Neuronal stem cell (in vitro differentiated cells): ENCODE measurements around the gene AFAP1.

Source experiments
- DNase-seq: peaks from one replicate; pipeline ENCODE4 v3.0.0-alpha.2; 2013; ENCODE audit warnings: low spot score
- H2AFZ ChIP-seq: one replicate; pipeline ENCODE4 v1.6.1; 2013; ENCODE audit warnings: mild to moderate bottlenecking, low read length, inconsistent platforms
- H2AK5ac ChIP-seq: 2 replicates; pipeline ENCODE4 v1.6.1; 2013; ENCODE audit warnings: low read depth, mild to moderate bottlenecking, inconsistent platforms, low read length, moderate library complexity, mixed read lengths
- H2BK120ac ChIP-seq: 2 replicates; pipeline ENCODE4 v1.6.1; 2013; ENCODE audit warnings: low read depth, mild to moderate bottlenecking, inconsistent platforms, low read length, moderate library complexity, mixed read lengths
- H2BK12ac ChIP-seq: one replicate; pipeline ENCODE4 v1.6.1; 2013; ENCODE audit warnings: low read length, inconsistent platforms
- H2BK15ac ChIP-seq: 2 replicates; pipeline ENCODE4 v1.6.1; 2013; ENCODE audit warnings: mild to moderate bottlenecking, low read length, inconsistent platforms, mixed read lengths
- H2BK5ac ChIP-seq: one replicate; pipeline ENCODE4 v1.6.1; 2013; ENCODE audit warnings: inconsistent platforms, mild to moderate bottlenecking, low read length, moderate library complexity
- H3K14ac ChIP-seq: one replicate; pipeline ENCODE4 v1.6.1; 2013; ENCODE audit warnings: low read length, inconsistent platforms
- H3K18ac ChIP-seq: 2 replicates; pipeline ENCODE4 v1.6.1; 2013; ENCODE audit warnings: low read length, inconsistent platforms
- H3K23ac ChIP-seq: 2 replicates; pipeline ENCODE4 v1.6.1; 2013; ENCODE audit warnings: low read depth, mild to moderate bottlenecking, mixed read lengths, low read length, inconsistent platforms; ENCODE audit not compliant: poor library complexity
- H3K27ac ChIP-seq: replicated peaks from 3 replicates; pipeline ENCODE4 v1.5.1; 2013; ENCODE audit warnings: low read length, inconsistent platforms
- H3K27me3 ChIP-seq, 3 experiments: 2 replicates each; pipeline ENCODE4 v1.6.1; 2013; ENCODE audit warnings: low read length in 3 of 3, mild to moderate bottlenecking in 2 of 3, inconsistent platforms in 1 of 3, low read depth in 1 of 3, mixed read lengths in 1 of 3, moderate library complexity in 1 of 3; ENCODE audit not compliant: control insufficient read depth in 3 of 3, insufficient read depth in 3 of 3
- H3K36me3 ChIP-seq, 2 donors: replicated peaks in 1 of 2; 2 replicates each; pipeline ENCODE4 v1.6.1; 2013; ENCODE audit warnings: low read length in 2 of 2; ENCODE audit not compliant: control insufficient read depth in 2 of 2, insufficient read depth in 2 of 2
- H3K4ac ChIP-seq: 2 replicates; pipeline ENCODE4 v1.6.1; 2013; ENCODE audit warnings: inconsistent platforms, mild to moderate bottlenecking, low read length, moderate library complexity
- H3K4me1 ChIP-seq, 2 donors: 1 replicate in 1 of 2; 2 replicates in 1 of 2; pipeline ENCODE4 v1.6.1; 2013; ENCODE audit warnings: low read length in 2 of 2, low read depth in 1 of 2; ENCODE audit not compliant: control insufficient read depth in 2 of 2, insufficient read depth in 1 of 2
- H3K4me2 ChIP-seq: one replicate; pipeline ENCODE4 v1.6.1; 2013; ENCODE audit warnings: mild to moderate bottlenecking, low read length, inconsistent platforms; ENCODE audit not compliant: insufficient read depth, poor library complexity, severe bottlenecking
- H3K4me3 ChIP-seq, 2 donors: 2 replicates each; pipeline ENCODE4 v1.5.1; 2013; ENCODE audit warnings: low read length in 2 of 2, mild to moderate bottlenecking in 2 of 2, inconsistent platforms in 1 of 2, moderate library complexity in 1 of 2
- H3K79me1 ChIP-seq: one replicate; pipeline ENCODE4 v1.6.1; 2013; ENCODE audit warnings: low read depth, mild to moderate bottlenecking, inconsistent platforms, low read length, moderate library complexity
- H3K9ac ChIP-seq: one replicate; pipeline ENCODE4 v1.6.1; 2013; ENCODE audit warnings: mild to moderate bottlenecking, low read depth, low read length, inconsistent platforms; ENCODE audit not compliant: poor library complexity
- H3K9me3 ChIP-seq, 2 donors: replicated peaks in 1 of 2; 2 replicates each; pipeline versions ENCODE3 to v1.6.1; 2013; ENCODE audit warnings: low read length in 2 of 2, mild to moderate bottlenecking in 2 of 2, inconsistent platforms in 1 of 2, low read depth in 1 of 2, mixed read lengths in 1 of 2, moderate library complexity in 1 of 2; ENCODE audit not compliant: control insufficient read depth in 2 of 2, insufficient read depth in 1 of 2
- H4K8ac ChIP-seq: one replicate; pipeline ENCODE4 v1.6.1; 2013; ENCODE audit warnings: low read depth, mild to moderate bottlenecking, inconsistent platforms, low read length, moderate library complexity
- H4K91ac ChIP-seq: one replicate; pipeline ENCODE4 v1.6.1; 2013; ENCODE audit warnings: low read length, low read depth, mild to moderate bottlenecking, inconsistent platforms; ENCODE audit not compliant: poor library complexity
- WGBS, 2 donors: extraction: QIAGEN DNeasy Blood & Tissue Kit; methylation state at CpG; one replicate each; pipeline ENCODE4 v1.1.7; 2013; ENCODE audit warnings: missing lambda C conversion rate in 2 of 2, mixed read lengths in 1 of 2; ENCODE audit not compliant: insufficient read length in 2 of 2, insufficient replicate concordance in 1 of 2; ENCODE audit errors: extremely low coverage in 2 of 2; 5-methylcytosine and 5-hydroxymethylcytosine counted together

AFAP1 gene

GRCh38 chr4:7933651-7934510 lies 5.8 kb downstream of the AFAP1 start:
- no peak overlapping the region for H3K4ac ChIP-seq
- H2BK120ac ChIP-seq = no peak overlapping the region
- no peak overlapping the region for H4K8ac ChIP-seq
- H4K91ac ChIP-seq = no peak overlapping the region
- no peaks in the 10 kb centered on the region for H3K36me3 ChIP-seq
- no CpG with 5 or more reads among the region's 14 CpGs for WGBS, 2 donors
- no peak overlapping the region for H3K4me2 ChIP-seq
- no peak overlapping the region for H3K23ac ChIP-seq
- H2BK12ac ChIP-seq = no peak overlapping the region
- no peak overlapping the region for H3K4me3 ChIP-seq
- no peak overlapping the region for H3K14ac ChIP-seq
- H2AFZ ChIP-seq = no peak overlapping the region
- no peaks in the 10 kb centered on the region for H3K27me3 ChIP-seq
- DNase-seq = no peak
- H3K4me1 ChIP-seq = peaks cover 16 to 20% of the 10 kb centered on the region in 2 donors
- H3K9ac ChIP-seq = no peak overlapping the region
- peaks cover 3% of the 10 kb centered on the region for H3K79me1 ChIP-seq
- no peaks in the 10 kb centered on the region for H3K9me3 ChIP-seq
- no peak overlapping the region for H3K18ac ChIP-seq
- H2AK5ac ChIP-seq = no peak overlapping the region
- H2BK15ac ChIP-seq = no peak overlapping the region
- H2BK5ac ChIP-seq = no peak overlapping the region
- no peak overlapping the region for H3K27ac ChIP-seq

GRCh38 chr4:7932287-7932686 lies 7.4 kb downstream of the AFAP1 start:
- no peak overlapping the region for H2BK5ac ChIP-seq
- no peaks in the 10 kb centered on the region for H3K36me3 ChIP-seq
- no peak overlapping the region for H2AFZ ChIP-seq
- H3K9me3 ChIP-seq = no peaks in the 10 kb centered on the region
- no peak overlapping the region for H4K8ac ChIP-seq
- H2BK120ac ChIP-seq = no peak overlapping the region
- no peak overlapping the region for H3K4me3 ChIP-seq
- H3K79me1 ChIP-seq = peaks cover 5% of the 10 kb centered on the region
- H2BK12ac ChIP-seq = no peak overlapping the region
- WGBS, 2 donors = no CpG with 5 or more reads among the region's 1 CpG
- no peak overlapping the region for H3K18ac ChIP-seq
- no peak overlapping the region for H2AK5ac ChIP-seq
- peaks cover 9 to 15% of the 10 kb centered on the region in 2 donors for H3K4me1 ChIP-seq
- H3K9ac ChIP-seq = no peak overlapping the region
- H3K14ac ChIP-seq = no peak overlapping the region
- H3K27me3 ChIP-seq = no peaks in the 10 kb centered on the region
- H2BK15ac ChIP-seq = no peak overlapping the region
- no peak overlapping the region for H3K27ac ChIP-seq
- H3K23ac ChIP-seq = no peak overlapping the region
- H3K4ac ChIP-seq = no peak overlapping the region
- no peak overlapping the region for H4K91ac ChIP-seq
- no peak overlapping the region for H3K4me2 ChIP-seq
- no peak for DNase-seq

GRCh38 chr4:7929118-7929951 lies 10.3 kb downstream of the AFAP1 start:
- peak overlapping the region; percentile 61 for H3K9ac ChIP-seq
- no peak for DNase-seq
- H3K4ac ChIP-seq = peak overlapping the region; percentile 85
- H3K27ac ChIP-seq = no peak overlapping the region
- H2BK120ac ChIP-seq = no peak overlapping the region
- no peak overlapping the region for H2BK5ac ChIP-seq
- no peak overlapping the region for H4K8ac ChIP-seq
- no peaks in the 10 kb centered on the region for H3K27me3 ChIP-seq
- peak overlapping the region; percentile 32 for H4K91ac ChIP-seq
- H3K4me3 ChIP-seq = no peak overlapping the region
- H3K9me3 ChIP-seq = peaks cover 0 to 4% of the 10 kb centered on the region in 2 donors
- H3K4me2 ChIP-seq = no peak overlapping the region
- no peak overlapping the region for H2AFZ ChIP-seq
- no peak overlapping the region for H2BK12ac ChIP-seq
- H2AK5ac ChIP-seq = peak overlapping the region; percentile 40
- peak overlapping the region; percentile 49 for H3K14ac ChIP-seq
- peak overlapping the region; percentile 75 for H3K23ac ChIP-seq
- no peak overlapping the region for H2BK15ac ChIP-seq
- H3K18ac ChIP-seq = peak overlapping the region; percentile 59
- peaks cover 9 to 13% of the 10 kb centered on the region in 2 donors for H3K4me1 ChIP-seq
- peaks cover 11% of the 10 kb centered on the region for H3K79me1 ChIP-seq
- H3K36me3 ChIP-seq = no peaks in the 10 kb centered on the region
- no CpG with 5 or more reads among the region's 7 CpGs for WGBS, 2 donors

- H2BK5ac ChIP-seq = no peak overlapping the region
- H2AFZ ChIP-seq = no peak overlapping the region
- no peaks in the 10 kb centered on the region for H3K36me3 ChIP-seq
- no peak overlapping the region for H3K4me3 ChIP-seq
- no peak overlapping the region for H3K23ac ChIP-seq
- peaks cover 9 to 13% of the 10 kb centered on the region in 2 donors for H3K4me1 ChIP-seq
- no peak overlapping the region for H3K18ac ChIP-seq
- no CpG with 5 or more reads among the region's 7 CpGs for WGBS, 2 donors
- no peak overlapping the region for H2BK120ac ChIP-seq
- H2AK5ac ChIP-seq = no peak overlapping the region
- no peaks in the 10 kb centered on the region for H3K27me3 ChIP-seq
- no peak overlapping the region for H4K8ac ChIP-seq
- DNase-seq = no peak
- H3K4ac ChIP-seq = no peak overlapping the region
- peaks cover 11% of the 10 kb centered on the region for H3K79me1 ChIP-seq
- H2BK12ac ChIP-seq = no peak overlapping the region
- no peak overlapping the region for H3K9ac ChIP-seq
- peaks cover 0 to 4% of the 10 kb centered on the region in 2 donors for H3K9me3 ChIP-seq
- H4K91ac ChIP-seq = no peak overlapping the region
- no peak overlapping the region for H3K27ac ChIP-seq
- no peak overlapping the region for H2BK15ac ChIP-seq
- H3K14ac ChIP-seq = no peak overlapping the region
- no peak overlapping the region for H3K4me2 ChIP-seq
Observed at GRCh38 chr4:7928711-7929110, 10.9 kb downstream of the AFAP1 start.
